SKM-1 (cell line): Measurements from ENCODE around the gene MTARC2.

ENCODE experiments used
- DNase-seq: peaks from one replicate; lab custom pipeline; 2025; ENCODE audit not compliant: unreplicated experiment; lab: John Stamatoyannopoulos, UW

Gene MTARC2

GRCh38 chr1:220768126-220768601 is 20.0 kb downstream of the MTARC2 start:
- DNase-seq, result peak; percentile 57

GRCh38 chr1:220769205-220769604 is 21.1 kb downstream of the MTARC2 start:
- no peak for DNase-seq

GRCh38 chr1:220770245-220770913 is 22.3 kb downstream of the MTARC2 start:
- no peak for DNase-seq

- DNase-seq, result no peak
Observed at GRCh38 chr1:220772846-220773245, 24.7 kb downstream of the MTARC2 start.

GRCh38 chr1:220775240-220775853 is 27.2 kb downstream of the MTARC2 start:
- DNase-seq, result peak; percentile 29

GRCh38 chr1:220776254-220776653 is 28.1 kb downstream of the MTARC2 start:
- DNase-seq, result no peak

GRCh38 chr1:220776720-220777326 is 28.7 kb downstream of the MTARC2 start:
- no peak for DNase-seq

GRCh38 chr1:220783453-220783852 is 35.3 kb downstream of the MTARC2 start:
- no peak for DNase-seq

GRCh38 chr1:220784751-220785150 is 36.6 kb downstream of the MTARC2 start:
- no peak for DNase-seq

GRCh38 chr1:220785166-220786056 is 37.3 kb downstream of the MTARC2 start:
- DNase-seq, result no peak

GRCh38 chr1:220786057-220786336 is 37.9 kb downstream of the MTARC2 start:
- DNase-seq, result no peak

GRCh38 chr1:220786337-220787068 is 38.4 kb downstream of the MTARC2 start, which contains the start of gene MTARC1:
Gene MTARC1, plus strand, starts transcription at chr1:220786913. Its CDS starts 32 bp downstream, at chr1:220786945.
- DNase-seq, result peak; percentile 78

GRCh38 chr1:220787069-220787619 is 39.0 kb downstream of the MTARC2 start:
- no peak for DNase-seq

- DNase-seq, result no peak
Observed at GRCh38 chr1:220788900-220789299, 40.8 kb downstream of the MTARC2 start.

GRCh38 chr1:220789532-220790147 is 41.5 kb downstream of the MTARC2 start:
- DNase-seq, result peak; percentile 75

GRCh38 chr1:220791285-220791684 is 43.2 kb downstream of the MTARC2 start:
- no peak for DNase-seq

- DNase-seq, result no peak
Observed at GRCh38 chr1:220791956-220792355, 43.8 kb downstream of the MTARC2 start.

- no peak for DNase-seq
Observed at GRCh38 chr1:220796530-220796929, 48.4 kb downstream of the MTARC2 start.

GRCh38 chr1:220797044-220797443 is 48.9 kb downstream of the MTARC2 start:
- DNase-seq, result no peak

- DNase-seq, result no peak
Observed at GRCh38 chr1:220797553-220797952, 49.4 kb downstream of the MTARC2 start.
